Activated B cell treated with CpG ODN at 0.5 μM for 24 hours (primary cell): ENCODE measurements around the gene EIF6. TPM values are rescaled to one million over a fixed set of nuclear protein-coding genes. Genes with fewer than 3 reads are reported as not detected.
"Not testable (repeated sequence)": the region's sequence is repeated elsewhere in the genome, so short reads cannot be mapped to it uniquely, and the experiment has no call there.

Experiments
- ATAC-seq: fragments of 200-7000 bp; cut with Tn5 transposase; one replicate; pipeline ENCODE4 v1.10.0; 2021; ENCODE audit warnings: low read depth, mild to moderate bottlenecking, moderate library complexity
- CTCF ChIA-PET: fragments of 350-600 bp; sonication (Branson Sonifier 250); formaldehyde crosslinking; loops from one replicate; lab custom pipeline; 2021; ENCODE audit warnings: antibody characterized with exemption; lab: Charles Lee
- POLR2A ChIA-PET: fragments of 350-600 bp; sonication (Branson Sonifier 250); formaldehyde crosslinking; loops from one replicate; lab custom pipeline; 2021; ENCODE audit warnings: antibody characterized with exemption; lab: Charles Lee
- DNase-seq: peaks from one replicate; pipeline ENCODE4 v3.0.0; 2022
- H3K27ac Mint-ChIP-seq: one replicate; pipeline ENCODE4 v1.8.0; 2020; ENCODE audit warnings: mixed read lengths
- H3K27me3 Mint-ChIP-seq: one replicate; pipeline ENCODE4 v1.8.0; 2021; ENCODE audit warnings: mixed read lengths
- H3K36me3 Mint-ChIP-seq: one replicate; pipeline ENCODE4 v1.8.0; 2021; ENCODE audit warnings: low read depth, mixed read lengths
- H3K4me1 Mint-ChIP-seq: one replicate; pipeline ENCODE4 v1.8.0; 2021; ENCODE audit warnings: mixed read lengths
- H3K4me3 Mint-ChIP-seq: one replicate; pipeline ENCODE4 v1.8.0; 2020; ENCODE audit warnings: mild to moderate bottlenecking, mixed read lengths
- H3K9me3 Mint-ChIP-seq: one replicate; pipeline ENCODE4 v1.8.0; 2020; ENCODE audit warnings: mixed read lengths
- CTCF ChIP-seq: fragments of 200-600 bp; IDR thresholded peaks from one replicate; pipeline ENCODE4 v1.8.0; 2022; ENCODE audit warnings: antibody characterized with exemption, mild to moderate bottlenecking
- intact Hi-C: fragments of 100-400 bp; cut with micrococcal nuclease; formaldehyde crosslinking; loops from one replicate; pipeline ENCODE4 v1.15.1; 2024
- total RNA-seq: library from RNA; stranded (reverse); gene quantifications from 2 replicates; pipeline ENCODE4 v1.2.3, GENCODE V29; 2022

Gene EIF6
- total RNA-seq, 1 donor from 2014 or later, result 137 TPM

- no peak for TF ChIP-seq CTCF
- no peak for ATAC-seq
- DNase-seq, result no peak
- ChIA-PET CTCF (no interaction called here), POLR2A (no interaction called here)
- peaks cover 61% of the 10 kb centered on the region for H3K36me3 Mint-ChIP-seq
- intact Hi-C loops, result no loop called here
- no peaks in the 10 kb centered on the region for H3K4me1 Mint-ChIP-seq
- no peaks in the 10 kb centered on the region for H3K9me3 Mint-ChIP-seq
- no peak overlapping the region for H3K4me3 Mint-ChIP-seq
- H3K27ac Mint-ChIP-seq, result no peak overlapping the region
- H3K27me3 Mint-ChIP-seq, result no peaks in the 10 kb centered on the region
Observed at GRCh38 chr20:35267092-35267491, 17.5 kb downstream of the EIF6 start.

- POLR2A ChIA-PET, result no interaction called here
- H3K27ac Mint-ChIP-seq, result no peak overlapping the region
- DNase-seq, result no peak
- CTCF ChIA-PET, result no interaction called here
- H3K9me3 Mint-ChIP-seq, result no peaks in the 10 kb centered on the region
- intact Hi-C loops, result no loop called here
- H3K27me3 Mint-ChIP-seq, result no peaks in the 10 kb centered on the region
- no peak for ATAC-seq
- TF ChIP-seq CTCF, result no peak
- H3K36me3 Mint-ChIP-seq, result peaks cover 46% of the 10 kb centered on the region
- H3K4me1 Mint-ChIP-seq, result no peaks in the 10 kb centered on the region
- no peak overlapping the region for H3K4me3 Mint-ChIP-seq
Observed at GRCh38 chr20:35264755-35265154, 19.8 kb downstream of the EIF6 start.

- no peaks in the 10 kb centered on the region for H3K27me3 Mint-ChIP-seq
- no peak overlapping the region for H3K4me3 Mint-ChIP-seq
- no peak for TF ChIP-seq CTCF
- H3K27ac Mint-ChIP-seq, result no peak overlapping the region
- DNase-seq, result no peak
- POLR2A ChIA-PET, result no interaction called here
- no peaks in the 10 kb centered on the region for H3K9me3 Mint-ChIP-seq
- peaks cover 43% of the 10 kb centered on the region for H3K36me3 Mint-ChIP-seq
- intact Hi-C loops, result no loop called here
- no peaks in the 10 kb centered on the region for H3K4me1 Mint-ChIP-seq
- CTCF ChIA-PET, result no interaction called here
- no peak for ATAC-seq
Observed at GRCh38 chr20:35263532-35264341, 20.8 kb downstream of the EIF6 start.

GRCh38 chr20:35262731-35263531, 21.6 kb downstream of the EIF6 start:
- H3K27me3 Mint-ChIP-seq, H3K9me3 Mint-ChIP-seq, ATAC-seq, CTCF ChIA-PET, H3K27ac Mint-ChIP-seq, H3K4me1 Mint-ChIP-seq, intact Hi-C loops, H3K4me3 Mint-ChIP-seq, POLR2A ChIA-PET, DNase-seq: not testable (repeated sequence)
- peaks cover 37% of the 10 kb centered on the region for H3K36me3 Mint-ChIP-seq

GRCh38 chr20:35262321-35262720, 22.3 kb downstream of the EIF6 start:
- H3K9me3 Mint-ChIP-seq, CTCF ChIA-PET, ATAC-seq, DNase-seq, H3K4me1 Mint-ChIP-seq, H3K27me3 Mint-ChIP-seq, H3K4me3 Mint-ChIP-seq, H3K27ac Mint-ChIP-seq, intact Hi-C loops: not testable (repeated sequence)
- POLR2A ChIA-PET, result interaction anchor here (0.7 kb wide), 1 partner anchor 1786 kb away, joined by 12 read pairs; no protein-coding TSS in a partner anchor
- H3K36me3 Mint-ChIP-seq, result peaks cover 31% of the 10 kb centered on the region

- Mint-ChIP-seq H3K4me1 (no peaks in the 10 kb centered on the region), H3K27ac (no peak overlapping the region), H3K9me3 (no peaks in the 10 kb centered on the region), H3K36me3 (peaks cover 30% of the 10 kb centered on the region), H3K27me3 (no peaks in the 10 kb centered on the region), H3K4me3 (no peak overlapping the region)
- POLR2A ChIA-PET, result no interaction called here
- DNase-seq (no peak), ATAC-seq (no peak)
- CTCF ChIA-PET, result no interaction called here
- TF ChIP-seq CTCF, result no peak
- intact Hi-C loops, result no loop called here
Observed at GRCh38 chr20:35260426-35260825, 24.1 kb downstream of the EIF6 start.
